Measurements from ENCODE around the gene PDE6A. TPM values are rescaled to one million over a fixed set of nuclear protein-coding genes. Genes with fewer than 3 reads are reported as not detected.

Gene PDE6A
- total and polyA plus RNA-seq, 4 donors: 0.06 TPM; not detected in 3

GRCh38 chr5:149938279-149938678, 6.3 kb downstream of the PDE6A start:
- 39% methylated on average over 2 of the region's 2 CpGs for WGBS

More at GRCh38 chr5:149938279-149938678, 6.3 kb downstream of the PDE6A start:
- Histone ChIP-seq H3K4me1 (ENCODE audit: control insufficient read depth in 4 of 4, insufficient read depth in 4 of 4, low read length in 3 of 4) (peaks cover 2 to 8% (median 6%) of the 10 kb centered on the region in 4 donors), H3K27me3 (ENCODE audit: control insufficient read depth in 4 of 4, insufficient read depth in 4 of 4, low read length in 3 of 4) (no peaks in the 10 kb centered on the region), H3K4me3 (ENCODE audit: low read depth in 1 of 3, low read length in 3 of 3) (no peak overlapping the region), H3K9me3 (ENCODE audit: control insufficient read depth in 4 of 4, low read length in 3 of 4) (no peaks in the 10 kb centered on the region), H3K36me3 (ENCODE audit: control insufficient read depth in 4 of 4, insufficient read depth in 3 of 4, low read depth in 1 of 4, low read length in 3 of 4) (no peaks in the 10 kb centered on the region), H3K9ac (ENCODE audit: low read depth in 1 of 2, low read length in 2 of 2) (no peak overlapping the region), H3K27ac (ENCODE audit: low read depth in 1 of 2, low read length in 2 of 2) (no peak overlapping the region)
- TF ChIP-seq HNF4A (conservative IDR thresholded peaks at IDR 0.05): no peak
- TF ChIP-seq YY1 (IDR thresholded peaks at IDR 0.05): no peak
- TF ChIP-seq GABPA (IDR thresholded peaks at IDR 0.05 in 1 of 2, conservative IDR thresholded peaks at IDR 0.05 in 1 of 2): no peak
- TF ChIP-seq, protein P1, sequence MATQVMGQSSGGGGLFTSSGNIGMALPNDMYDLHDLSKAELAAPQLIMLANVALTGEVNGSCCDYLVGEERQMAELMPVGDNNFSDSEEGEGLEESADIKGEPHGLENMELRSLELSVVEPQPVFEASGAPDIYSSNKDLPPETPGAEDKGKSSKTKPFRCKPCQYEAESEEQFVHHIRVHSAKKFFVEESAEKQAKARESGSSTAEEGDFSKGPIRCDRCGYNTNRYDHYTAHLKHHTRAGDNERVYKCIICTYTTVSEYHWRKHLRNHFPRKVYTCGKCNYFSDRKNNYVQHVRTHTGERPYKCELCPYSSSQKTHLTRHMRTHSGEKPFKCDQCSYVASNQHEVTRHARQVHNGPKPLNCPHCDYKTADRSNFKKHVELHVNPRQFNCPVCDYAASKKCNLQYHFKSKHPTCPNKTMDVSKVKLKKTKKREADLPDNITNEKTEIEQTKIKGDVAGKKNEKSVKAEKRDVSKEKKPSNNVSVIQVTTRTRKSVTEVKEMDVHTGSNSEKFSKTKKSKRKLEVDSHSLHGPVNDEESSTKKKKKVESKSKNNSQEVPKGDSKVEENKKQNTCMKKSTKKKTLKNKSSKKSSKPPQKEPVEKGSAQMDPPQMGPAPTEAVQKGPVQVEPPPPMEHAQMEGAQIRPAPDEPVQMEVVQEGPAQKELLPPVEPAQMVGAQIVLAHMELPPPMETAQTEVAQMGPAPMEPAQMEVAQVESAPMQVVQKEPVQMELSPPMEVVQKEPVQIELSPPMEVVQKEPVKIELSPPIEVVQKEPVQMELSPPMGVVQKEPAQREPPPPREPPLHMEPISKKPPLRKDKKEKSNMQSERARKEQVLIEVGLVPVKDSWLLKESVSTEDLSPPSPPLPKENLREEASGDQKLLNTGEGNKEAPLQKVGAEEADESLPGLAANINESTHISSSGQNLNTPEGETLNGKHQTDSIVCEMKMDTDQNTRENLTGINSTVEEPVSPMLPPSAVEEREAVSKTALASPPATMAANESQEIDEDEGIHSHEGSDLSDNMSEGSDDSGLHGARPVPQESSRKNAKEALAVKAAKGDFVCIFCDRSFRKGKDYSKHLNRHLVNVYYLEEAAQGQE (IDR thresholded peaks at IDR 0.05): no peak
- no peak for TF ChIP-seq ZBTB33 (IDR thresholded peaks at IDR 0.05)
- no peak for TF ChIP-seq JUND (IDR thresholded peaks at IDR 0.05)
- TF ChIP-seq, protein P2, sequence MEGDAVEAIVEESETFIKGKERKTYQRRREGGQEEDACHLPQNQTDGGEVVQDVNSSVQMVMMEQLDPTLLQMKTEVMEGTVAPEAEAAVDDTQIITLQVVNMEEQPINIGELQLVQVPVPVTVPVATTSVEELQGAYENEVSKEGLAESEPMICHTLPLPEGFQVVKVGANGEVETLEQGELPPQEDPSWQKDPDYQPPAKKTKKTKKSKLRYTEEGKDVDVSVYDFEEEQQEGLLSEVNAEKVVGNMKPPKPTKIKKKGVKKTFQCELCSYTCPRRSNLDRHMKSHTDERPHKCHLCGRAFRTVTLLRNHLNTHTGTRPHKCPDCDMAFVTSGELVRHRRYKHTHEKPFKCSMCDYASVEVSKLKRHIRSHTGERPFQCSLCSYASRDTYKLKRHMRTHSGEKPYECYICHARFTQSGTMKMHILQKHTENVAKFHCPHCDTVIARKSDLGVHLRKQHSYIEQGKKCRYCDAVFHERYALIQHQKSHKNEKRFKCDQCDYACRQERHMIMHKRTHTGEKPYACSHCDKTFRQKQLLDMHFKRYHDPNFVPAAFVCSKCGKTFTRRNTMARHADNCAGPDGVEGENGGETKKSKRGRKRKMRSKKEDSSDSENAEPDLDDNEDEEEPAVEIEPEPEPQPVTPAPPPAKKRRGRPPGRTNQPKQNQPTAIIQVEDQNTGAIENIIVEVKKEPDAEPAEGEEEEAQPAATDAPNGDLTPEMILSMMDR (IDR thresholded peaks at IDR 0.05; ENCODE audit: low read depth, low read length, missing input control): no peak
- TF ChIP-seq HNF4G (IDR thresholded peaks at IDR 0.05): no peak
- no peak for TF ChIP-seq FOXA2 (IDR thresholded peaks at IDR 0.05)
- no peak for TF ChIP-seq FOXA1 (IDR thresholded peaks at IDR 0.05)
- TF ChIP-seq RXRA (IDR thresholded peaks at IDR 0.05): no peak
- no peak for TF ChIP-seq MAX (IDR thresholded peaks at IDR 0.05)
- no peak for TF ChIP-seq NR2F2 (IDR thresholded peaks at IDR 0.05)
- TF ChIP-seq RAD21 (IDR thresholded peaks at IDR 0.05): no peak
- TF ChIP-seq TAF1 (conservative IDR thresholded peaks at IDR 0.05): no peak
- no peak for TF ChIP-seq EGR1 (IDR thresholded peaks at IDR 0.05; ENCODE audit: low read depth in 2 of 2)
- TF ChIP-seq, protein P3, sequence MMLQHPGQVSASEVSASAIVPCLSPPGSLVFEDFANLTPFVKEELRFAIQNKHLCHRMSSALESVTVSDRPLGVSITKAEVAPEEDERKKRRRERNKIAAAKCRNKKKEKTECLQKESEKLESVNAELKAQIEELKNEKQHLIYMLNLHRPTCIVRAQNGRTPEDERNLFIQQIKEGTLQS (IDR thresholded peaks at IDR 0.05): no peak
- DNase-seq (ENCODE audit: low spot score): no peak

Measured in liver (tissue), 9 donors.